Measurements from ENCODE around the gene HTR1E.
"Not testable (repeated sequence)": the region's sequence is repeated elsewhere in the genome, so short reads cannot be mapped to it uniquely, and the experiment has no call there.

The HTR1E gene, protein sequence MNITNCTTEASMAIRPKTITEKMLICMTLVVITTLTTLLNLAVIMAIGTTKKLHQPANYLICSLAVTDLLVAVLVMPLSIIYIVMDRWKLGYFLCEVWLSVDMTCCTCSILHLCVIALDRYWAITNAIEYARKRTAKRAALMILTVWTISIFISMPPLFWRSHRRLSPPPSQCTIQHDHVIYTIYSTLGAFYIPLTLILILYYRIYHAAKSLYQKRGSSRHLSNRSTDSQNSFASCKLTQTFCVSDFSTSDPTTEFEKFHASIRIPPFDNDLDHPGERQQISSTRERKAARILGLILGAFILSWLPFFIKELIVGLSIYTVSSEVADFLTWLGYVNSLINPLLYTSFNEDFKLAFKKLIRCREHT

DNA sequence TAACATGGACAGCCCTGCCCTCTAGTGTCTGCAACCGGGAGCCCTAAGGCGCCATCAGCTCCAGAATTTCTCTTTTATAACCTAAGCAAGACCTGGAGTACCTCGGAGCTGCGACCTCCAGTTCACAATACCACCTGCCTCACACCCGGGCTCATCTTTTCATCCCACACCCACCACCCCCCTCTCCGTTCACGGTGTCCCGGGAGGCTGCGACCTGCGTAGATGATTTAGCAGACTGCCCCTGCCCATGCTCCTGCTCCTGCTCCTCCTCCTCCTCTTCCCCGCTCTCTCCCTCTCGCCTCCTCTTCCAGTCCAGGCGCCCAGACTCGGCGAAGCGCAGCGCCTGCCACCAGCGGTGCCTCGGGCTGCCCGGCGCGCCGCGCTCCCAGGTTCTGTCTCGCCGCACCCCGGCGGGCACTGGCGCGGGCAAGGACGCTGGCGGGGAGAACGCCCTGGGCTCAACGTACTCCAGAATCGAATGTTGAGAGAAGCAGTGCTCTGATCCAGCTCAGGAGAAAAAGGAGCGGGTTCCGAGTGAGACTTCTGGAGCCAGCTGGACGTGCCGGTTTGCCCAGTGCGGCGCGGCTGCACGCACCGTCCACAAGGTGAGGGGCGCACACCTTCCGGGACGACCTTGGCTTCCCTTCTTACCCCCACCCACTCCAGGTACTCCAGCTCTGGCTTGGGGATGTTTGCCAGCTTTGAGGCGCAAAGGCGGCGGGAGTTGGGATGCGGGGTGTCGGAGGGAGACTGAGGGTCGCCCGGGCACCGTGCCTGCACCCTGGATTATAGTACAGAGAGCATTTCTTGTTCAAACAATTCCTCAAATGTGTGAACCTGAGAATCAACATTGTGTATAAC lies at the start of gene HTR1E:
Gene HTR1E, plus strand, starts transcription at position 310 of the 861 bp plus-strand sequence. CDS start 77,807 bp downstream, outside the sequence.
- DNase-seq (ENCODE audit: low read depth), result no peak

DNA sequence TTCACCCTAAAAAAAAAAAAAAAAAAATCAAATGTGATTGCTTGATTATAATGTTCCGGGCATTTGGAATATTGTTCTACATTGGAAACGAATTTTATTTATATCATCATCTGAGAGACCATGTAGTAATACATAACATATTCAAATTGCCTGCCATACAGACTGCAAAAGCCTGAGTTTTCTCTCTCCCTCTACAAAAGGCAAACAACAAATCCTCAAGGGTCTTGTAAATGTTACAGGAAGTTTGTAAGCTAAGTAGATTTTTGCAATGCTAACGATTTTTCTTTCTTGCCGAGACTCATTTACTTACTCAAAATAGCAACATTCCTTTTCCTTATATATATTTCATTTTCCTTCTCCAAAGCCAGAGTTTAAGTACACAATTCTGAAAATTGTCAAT lies 49.0 kb upstream of the HTR1E start:
- DNase-seq (ENCODE audit: low read depth), result no peak

DNA sequence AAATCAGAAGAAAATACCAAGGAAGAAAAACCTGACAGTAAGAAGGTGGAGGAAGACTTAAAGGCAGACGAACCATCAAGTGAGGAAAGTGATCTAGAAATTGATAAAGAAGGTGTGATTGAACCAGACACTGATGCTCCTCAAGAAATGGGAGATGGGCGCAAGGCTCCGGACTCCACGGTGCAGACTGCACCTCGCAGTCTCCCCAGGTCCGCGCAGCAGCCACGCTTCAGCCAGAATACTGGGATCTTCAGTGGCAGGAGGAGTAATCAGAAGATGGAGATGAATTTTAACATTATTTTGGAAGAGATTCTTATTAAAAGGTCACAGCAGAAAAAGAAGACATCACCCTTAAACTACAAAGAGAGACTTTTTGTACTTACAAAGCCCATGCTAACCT lies 40.1 kb upstream of the HTR1E start:
- not testable (repeated sequence) for DNase-seq (ENCODE audit: low read depth)

DNA sequence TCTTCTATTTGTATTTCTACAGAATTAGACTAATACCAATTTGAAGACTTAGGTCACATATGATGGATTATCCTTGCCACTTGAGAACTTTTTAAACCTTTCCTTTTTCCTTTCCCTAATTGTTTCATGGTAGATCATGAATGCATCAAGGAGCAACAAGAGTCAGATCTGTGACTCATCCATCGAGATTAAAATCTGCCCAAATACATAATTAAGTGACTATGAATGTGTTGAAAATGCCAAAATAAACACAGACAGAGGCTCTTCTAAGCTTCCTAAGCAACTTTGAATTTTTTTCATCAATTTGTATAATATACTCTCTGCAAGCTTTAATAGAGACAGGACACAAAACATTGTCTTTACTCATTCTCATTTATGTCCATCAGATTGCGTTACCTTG lies 23.5 kb upstream of the HTR1E start:
- no peak for DNase-seq (ENCODE audit: low read depth)

DNA sequence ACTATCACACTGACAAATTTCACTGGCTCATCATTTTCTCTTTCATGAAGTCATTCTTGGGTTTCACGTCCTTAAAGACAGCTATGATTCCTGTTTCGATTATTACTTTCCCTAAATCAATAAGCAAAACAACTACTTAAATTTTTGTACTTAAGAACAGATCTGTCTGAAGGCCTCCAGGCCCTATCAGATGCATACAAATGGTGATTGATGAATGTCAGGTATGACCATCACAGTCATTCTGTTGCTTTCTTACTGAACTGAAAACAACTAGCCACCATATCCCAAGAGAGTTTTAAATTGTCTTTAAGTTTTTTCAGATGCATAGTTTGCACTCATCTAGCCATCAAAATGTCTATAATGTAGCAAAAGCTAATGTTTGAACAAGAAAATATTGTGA lies 20.9 kb upstream of the HTR1E start:
- no peak for DNase-seq (ENCODE audit: low read depth)

DNA sequence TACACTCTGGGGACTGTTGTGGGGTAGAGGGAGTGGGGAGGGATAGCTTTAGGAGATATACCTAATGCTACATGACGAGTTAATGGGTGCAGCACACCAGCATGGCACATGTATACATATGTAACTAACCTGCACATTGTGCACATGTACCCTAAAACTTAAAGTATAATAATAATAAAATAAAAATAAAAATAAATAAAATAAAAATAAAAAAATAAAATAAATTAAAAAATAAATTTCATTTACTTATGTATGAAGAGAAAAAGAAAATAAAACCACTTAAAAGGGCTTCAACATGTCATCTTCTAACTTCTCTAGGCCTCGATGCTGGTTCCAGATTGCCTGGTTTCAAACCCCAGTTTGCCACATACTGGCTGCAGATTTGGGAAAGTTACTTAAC lies 10.2 kb upstream of the HTR1E start:
- not testable (repeated sequence) for DNase-seq (ENCODE audit: low read depth)

DNA sequence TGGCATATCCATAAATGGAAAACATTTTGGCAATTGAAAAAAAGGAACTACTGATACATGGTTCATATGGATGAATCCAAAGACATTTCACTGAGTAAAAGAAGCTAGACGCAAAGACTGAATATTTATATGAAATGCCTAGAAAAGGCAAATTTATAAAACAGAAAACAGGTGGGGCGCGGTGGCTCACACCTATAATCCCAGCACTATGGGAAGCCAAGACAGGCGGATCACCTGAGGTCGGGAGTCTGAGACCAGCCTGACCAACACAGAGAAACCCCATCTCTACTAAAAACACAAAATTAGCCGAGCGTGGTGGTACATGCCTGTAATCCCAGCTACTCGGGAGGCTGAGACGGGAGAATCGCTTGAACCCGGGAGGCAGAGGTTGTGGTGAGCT lies 9.5 kb upstream of the HTR1E start:
- not testable (repeated sequence) for DNase-seq (ENCODE audit: low read depth)

DNA sequence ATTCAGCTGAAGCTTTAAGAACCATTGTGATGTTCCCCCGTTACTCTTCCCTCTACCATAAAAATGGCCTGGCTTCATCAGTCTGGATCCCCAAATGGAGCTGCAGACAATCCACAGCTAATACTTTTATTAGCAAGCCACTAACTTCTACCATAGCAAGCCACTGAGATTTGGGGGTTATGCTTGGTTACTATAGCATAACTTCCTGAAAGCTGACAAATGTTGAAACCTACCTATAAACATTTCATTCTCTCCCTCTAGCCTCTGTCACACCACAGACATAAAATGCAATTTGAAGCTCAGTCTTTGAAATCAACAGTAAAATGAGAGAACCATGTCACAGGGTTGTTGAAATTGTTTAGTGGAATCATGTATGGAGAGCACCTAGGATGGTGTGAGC lies 3.0 kb upstream of the HTR1E start:
- no peak for DNase-seq (ENCODE audit: low read depth)

DNA sequence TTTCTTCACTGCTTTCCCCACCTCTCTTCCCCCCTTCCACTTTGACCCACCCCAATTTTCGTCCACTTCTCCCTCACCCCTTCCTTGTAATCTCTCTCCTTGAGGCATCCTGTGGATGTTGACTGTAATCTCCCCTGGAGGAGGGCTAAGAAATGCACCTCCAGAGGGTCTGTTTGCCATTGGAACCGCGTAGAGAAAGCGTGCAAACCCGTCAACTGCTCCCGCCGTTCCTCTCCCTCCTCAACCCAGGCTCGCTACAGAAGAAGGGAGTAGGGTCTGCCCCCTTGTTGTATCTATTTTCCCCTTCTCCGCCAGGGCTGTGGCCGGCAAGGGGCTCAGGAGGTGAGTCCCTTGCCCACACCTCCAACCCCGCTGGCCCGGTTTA lies 502 bp upstream of the HTR1E start:
- no peak for DNase-seq (ENCODE audit: low read depth)

DNA sequence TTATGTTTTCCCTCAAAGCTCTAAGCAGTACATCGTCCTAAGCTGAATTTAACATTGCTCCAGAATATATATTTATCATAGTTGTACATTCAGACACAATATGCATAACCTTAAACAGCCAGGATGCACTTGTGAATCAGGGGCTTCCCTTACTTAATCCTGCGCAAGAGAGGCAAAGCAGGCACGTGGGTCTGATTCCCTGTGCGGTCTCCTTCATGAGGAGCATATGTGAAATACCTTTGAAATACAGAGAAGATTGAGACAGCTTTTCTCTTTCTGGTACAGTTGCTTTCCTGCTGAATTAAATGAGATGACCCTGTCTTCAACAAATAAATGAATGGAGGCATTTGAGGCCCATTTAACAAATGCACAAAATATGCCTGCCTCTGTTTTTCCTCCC lies 1.5 kb downstream of the HTR1E start:
- DNase-seq (ENCODE audit: low read depth), result no peak

DNA sequence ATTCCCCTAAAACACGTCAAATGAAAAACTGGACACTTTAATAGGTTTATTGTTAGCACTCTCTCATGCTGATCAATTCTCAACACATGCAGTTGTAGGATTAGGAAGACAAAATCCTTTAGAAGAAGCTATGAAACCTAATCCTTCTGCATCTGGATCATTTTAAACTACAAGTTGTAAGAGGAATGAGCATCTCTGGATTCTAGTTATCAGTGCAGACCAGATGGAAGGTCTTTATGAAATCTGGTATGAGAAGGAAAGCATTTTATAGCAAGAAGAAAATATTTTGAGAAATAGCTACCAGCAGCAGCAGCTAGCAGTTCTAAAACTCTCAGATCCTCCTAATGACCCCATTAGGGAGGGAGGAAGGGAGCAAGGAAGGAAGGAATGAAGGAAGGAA lies 4.1 kb downstream of the HTR1E start:
- DNase-seq (ENCODE audit: low read depth), result no peak

DNA sequence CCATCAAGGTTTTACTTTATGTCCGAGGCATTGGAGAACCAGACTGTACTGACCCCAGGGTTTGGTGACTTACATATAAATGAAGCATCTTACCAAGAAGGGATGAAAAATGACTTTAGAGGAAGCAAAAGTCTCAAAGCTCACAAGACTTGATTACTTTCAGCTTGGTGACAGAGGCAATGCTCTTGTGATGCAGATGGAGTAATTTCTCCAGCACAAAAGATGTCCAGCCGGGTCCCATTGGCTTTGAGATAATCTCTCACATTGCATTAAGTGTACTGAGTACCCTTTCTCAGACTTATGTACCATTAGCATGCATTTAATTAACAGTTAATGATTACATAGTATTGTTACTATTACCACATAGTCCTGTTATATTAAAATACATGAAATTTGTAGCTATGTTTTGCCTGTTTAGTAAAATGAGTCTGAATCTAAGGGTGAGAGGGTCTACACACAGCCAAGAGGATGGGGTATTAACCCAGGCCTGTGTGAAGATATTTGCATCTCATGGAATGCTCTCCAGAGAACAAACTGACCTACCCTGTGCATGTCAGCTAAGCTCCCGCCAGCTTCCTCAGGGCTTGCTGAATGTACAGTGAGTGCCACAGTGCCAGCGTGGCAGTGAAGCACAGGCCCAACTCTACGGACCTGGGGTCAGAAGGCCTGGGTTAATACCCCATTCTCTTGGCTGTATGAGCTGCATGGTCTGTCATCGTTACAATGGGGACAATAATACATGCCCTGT lies 5.6 kb downstream of the HTR1E start:
- no peak for DNase-seq (ENCODE audit: low read depth)

DNA sequence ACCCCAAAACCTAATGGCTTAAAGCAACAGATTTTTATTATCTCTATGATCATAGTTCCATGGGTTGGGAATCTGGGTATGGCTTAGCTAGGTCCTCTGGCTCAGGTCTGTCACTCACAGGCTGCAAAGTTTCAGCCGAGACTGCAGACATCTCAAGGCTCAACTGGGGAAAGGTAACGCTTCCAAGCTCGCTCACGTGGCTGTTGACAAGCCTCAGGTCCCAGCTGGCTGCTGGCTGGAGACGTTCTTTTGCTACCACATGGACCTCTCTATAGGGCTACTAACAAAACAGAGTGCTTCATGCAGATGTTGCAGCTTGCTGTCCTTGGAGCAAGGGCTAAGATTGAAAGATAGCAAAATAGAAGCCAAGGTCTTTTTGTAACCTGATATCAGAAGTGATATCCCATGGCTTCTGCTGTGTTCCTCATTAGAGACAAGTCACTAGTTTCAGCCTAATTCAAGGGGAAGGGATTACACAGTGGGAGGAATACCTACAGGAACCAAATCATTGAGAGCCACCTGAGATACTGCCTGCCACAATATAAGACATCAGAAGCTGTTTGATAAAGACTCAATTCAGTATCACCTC lies 6.6 kb downstream of the HTR1E start:
- DNase-seq (ENCODE audit: low read depth), result no peak

DNA sequence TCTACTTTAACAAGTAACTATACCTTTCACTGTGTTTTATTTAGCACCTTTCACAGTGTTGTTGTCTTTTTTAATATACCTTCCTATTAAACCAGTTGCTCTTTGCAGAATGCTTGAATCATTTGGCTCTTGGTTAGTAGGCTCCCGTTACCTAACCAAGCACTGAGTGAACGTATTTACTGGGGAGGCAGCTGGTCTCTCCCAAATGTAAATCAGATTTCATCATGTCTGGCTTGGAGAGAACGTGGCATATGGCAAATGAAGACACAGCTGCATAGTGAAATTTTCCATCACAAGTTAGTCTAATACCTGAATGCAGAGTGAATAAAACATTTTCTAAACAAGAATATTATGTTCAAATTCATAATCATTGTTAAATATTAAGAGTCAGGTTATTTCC lies 12.4 kb downstream of the HTR1E start:
- DNase-seq (ENCODE audit: low read depth), result no peak

DNA sequence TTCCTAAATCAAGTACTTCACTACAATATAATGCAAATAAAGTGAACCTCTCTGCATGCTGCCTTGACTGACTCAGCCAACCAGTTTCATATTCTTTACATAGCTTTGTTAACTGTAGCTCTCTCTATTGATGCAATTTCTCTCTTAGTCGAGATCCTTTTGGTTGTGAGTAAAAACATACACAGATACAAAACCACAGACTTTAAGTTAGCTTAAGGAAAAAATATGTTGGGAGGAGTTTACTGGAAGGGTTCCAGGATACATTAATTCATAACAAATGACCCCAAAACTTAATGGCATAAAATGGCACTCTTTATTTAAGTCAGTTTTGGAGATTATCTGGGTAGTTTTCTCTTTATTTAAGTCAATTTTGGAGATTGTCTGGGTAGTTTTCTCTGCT lies 15.7 kb downstream of the HTR1E start:
- DNase-seq (ENCODE audit: low read depth), result no peak

DNA sequence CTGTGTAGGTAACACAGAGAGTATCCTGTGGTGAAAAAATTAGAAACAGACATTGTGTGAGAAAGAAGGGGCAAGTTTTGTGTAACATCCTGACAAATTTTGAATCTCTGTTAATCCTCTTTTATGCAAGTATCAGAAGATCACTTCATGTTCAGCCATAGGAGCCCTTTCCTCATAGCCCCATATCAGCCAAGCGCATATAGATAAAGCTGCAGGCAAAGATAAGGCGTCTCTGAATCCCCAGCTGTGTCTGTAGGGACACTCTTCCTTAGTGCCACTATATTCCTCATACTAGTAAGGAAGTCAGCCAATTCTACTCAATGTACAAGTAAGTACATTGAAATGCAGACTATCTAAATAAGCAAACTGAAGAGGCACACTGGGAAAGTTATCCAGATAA lies 22.3 kb downstream of the HTR1E start:
- no peak for DNase-seq (ENCODE audit: low read depth)

DNA sequence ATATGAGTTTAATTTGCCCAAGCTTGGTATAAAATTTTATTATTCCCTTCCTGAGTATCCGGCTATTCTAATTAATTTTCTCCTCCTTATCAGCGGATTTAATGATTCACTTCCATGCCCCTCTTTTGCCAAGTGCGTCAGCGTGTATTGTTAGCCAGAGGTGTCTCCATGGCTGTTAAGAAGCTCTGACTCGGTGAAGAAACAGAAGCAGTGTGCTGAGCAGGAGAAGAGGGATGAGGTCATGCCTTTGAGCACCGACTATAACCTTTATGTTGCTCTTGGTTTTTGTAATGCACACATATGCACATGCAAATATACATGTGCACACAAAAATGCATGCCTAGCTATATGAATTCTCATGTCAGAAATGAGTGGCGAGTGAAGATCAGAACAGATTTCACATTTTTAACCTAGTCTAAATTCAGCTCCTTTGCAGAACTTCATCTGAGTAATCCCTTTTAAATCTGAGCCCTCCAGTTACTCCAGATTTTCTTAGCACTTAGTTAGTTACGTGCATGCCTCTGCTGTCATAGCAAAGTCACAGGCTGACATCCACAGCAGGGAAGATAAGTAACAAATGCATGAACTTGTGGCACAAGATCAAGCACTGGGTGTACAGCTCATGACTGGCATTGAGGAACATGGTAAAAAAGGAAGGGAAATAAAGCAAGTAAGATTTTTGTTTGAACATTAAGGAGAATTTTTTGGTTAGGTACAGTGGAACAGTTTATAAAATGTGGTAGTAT lies 24.3 kb downstream of the HTR1E start:
- no peak for DNase-seq (ENCODE audit: low read depth)

DNA sequence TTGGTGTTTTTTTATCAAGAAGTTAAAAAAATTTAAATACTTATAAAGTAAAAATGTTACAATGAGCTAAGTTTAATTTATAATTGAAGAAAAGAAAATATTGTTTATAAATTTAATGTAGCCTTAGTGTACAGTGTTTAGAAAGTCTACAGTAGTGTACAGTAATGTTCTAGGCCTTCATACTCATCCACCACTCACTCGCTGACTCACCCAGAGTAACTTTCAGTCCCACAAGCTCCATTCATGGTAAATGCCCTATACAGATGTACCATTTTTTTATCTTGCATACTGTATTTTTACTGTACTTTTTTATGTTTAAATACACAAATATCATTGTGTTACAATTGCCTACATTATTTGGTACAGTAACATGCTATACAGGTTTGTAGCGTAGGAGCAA lies 26.0 kb downstream of the HTR1E start:
- DNase-seq (ENCODE audit: low read depth), result no peak

DNA sequence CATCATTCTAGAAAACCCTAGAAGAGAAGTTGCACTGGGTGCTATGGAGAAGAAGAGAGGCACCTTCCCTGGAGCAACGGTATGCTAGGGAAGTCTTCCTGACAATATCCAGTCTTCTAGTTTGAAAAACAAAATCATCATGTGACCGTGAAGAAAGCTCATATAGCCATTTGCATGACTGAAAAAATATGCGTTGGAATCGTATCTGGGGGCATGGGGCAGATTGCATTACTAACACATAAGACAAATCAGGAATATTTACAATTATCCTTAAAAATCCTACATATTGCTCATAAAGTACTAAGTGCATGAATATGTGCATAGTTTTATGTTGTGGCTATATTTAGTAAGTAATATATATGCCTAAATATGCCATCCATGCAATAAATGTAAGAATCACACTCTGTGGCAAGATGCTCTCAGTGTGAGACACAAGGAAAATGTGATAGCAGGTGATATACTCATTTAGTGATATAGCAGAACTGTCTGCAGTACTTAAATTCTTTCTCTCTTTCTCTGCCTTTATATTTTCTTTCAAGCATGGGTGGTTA lies 26.8 kb downstream of the HTR1E start:
- no peak for DNase-seq (ENCODE audit: low read depth)

DNA sequence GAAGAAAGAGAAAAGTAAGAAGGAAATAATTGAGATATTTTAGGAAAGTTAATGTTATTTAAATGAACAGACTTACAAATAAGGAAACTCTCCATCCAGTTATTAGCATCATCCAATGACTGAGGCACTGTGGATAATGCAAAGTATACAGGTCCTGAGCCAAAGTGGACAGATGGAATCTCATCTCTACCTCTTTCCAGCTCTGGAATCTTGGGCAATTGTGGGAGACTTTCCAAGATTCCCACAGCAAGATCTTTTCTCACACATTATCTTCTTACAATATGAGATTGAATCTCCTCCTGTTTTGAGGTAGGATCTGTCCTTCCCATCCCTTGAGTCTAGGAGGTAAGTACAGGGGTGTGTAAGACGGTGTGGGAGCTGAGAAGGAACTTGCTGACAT lies 28.9 kb downstream of the HTR1E start:
- no peak for DNase-seq (ENCODE audit: low read depth)

DNA sequence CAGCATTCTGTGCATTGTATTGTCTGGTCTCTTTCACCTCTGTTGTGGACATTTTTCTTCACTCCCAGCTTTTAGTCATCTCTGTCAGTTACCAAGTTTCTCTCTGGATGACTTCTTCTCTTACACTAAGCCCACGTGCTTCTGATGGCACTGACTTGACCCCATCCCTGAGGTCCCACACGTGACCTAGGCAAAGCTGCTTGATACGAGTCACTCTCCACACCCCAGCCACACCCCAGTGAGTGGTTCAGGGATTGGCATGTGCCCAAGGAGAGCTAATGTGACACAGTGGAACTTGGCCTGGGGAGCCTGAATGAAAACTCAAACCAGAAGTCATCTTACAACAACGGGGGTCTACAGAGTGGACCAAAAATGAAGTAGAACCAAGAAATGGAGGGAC lies 32.2 kb downstream of the HTR1E start:
- DNase-seq (ENCODE audit: low read depth), result no peak
